SU-DHL-6 (cell line): ENCODE data around the gene PKNOX2.

ENCODE experiments used
- EZH2phosphoT487 ChIP-seq: fragments of 200-600 bp; sonication (generic), shearing (Covaris generic); conservative IDR thresholded peaks from 2 replicates; pipeline ENCODE4 v1.6.1; 2018; ENCODE audit warnings: mild to moderate bottlenecking, antibody characterized with exemption, low read length, moderate library complexity, mixed read lengths
- TF ChIP-seq, protein P1 (sequence below): fragments of 200-600 bp; sonication (generic); IDR thresholded peaks from one replicate; pipeline ENCODE4 v1.5.1; 2017; ENCODE audit warnings: antibody characterized with exemption, mild to moderate bottlenecking, low read length, moderate library complexity; ENCODE audit not compliant: insufficient read depth, poor library complexity, severe bottlenecking

DNA sequence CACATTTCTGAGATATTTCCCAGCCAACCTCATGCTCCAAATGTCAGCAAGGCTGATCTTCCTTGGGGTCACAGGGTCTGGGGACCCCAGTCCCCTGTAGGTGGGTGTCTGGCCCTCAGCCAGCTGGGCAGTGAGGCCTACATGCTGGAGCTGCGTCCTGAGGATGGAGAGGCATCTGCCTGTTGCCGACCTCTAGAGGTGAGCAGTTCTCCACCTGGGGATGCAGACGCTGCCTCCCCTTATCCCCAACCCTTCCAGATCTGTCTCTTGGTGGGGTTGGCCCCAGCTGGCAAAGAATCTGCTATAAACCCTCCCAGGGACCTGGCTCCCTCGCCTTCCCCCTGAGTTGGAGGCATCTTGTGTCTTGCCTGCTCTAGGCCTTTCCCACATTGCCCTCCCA, 79.6 kb downstream of the PKNOX2 start:
- TF ChIP-seq, protein P1, sequence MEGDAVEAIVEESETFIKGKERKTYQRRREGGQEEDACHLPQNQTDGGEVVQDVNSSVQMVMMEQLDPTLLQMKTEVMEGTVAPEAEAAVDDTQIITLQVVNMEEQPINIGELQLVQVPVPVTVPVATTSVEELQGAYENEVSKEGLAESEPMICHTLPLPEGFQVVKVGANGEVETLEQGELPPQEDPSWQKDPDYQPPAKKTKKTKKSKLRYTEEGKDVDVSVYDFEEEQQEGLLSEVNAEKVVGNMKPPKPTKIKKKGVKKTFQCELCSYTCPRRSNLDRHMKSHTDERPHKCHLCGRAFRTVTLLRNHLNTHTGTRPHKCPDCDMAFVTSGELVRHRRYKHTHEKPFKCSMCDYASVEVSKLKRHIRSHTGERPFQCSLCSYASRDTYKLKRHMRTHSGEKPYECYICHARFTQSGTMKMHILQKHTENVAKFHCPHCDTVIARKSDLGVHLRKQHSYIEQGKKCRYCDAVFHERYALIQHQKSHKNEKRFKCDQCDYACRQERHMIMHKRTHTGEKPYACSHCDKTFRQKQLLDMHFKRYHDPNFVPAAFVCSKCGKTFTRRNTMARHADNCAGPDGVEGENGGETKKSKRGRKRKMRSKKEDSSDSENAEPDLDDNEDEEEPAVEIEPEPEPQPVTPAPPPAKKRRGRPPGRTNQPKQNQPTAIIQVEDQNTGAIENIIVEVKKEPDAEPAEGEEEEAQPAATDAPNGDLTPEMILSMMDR: no peak
- no peak for TF ChIP-seq EZH2phosphoT487
